A673 (cell line): ENCODE measurements around the gene INAFM1.

Experiments used
- CTCF ChIP-seq: fragments of 300-800, 200-600 bp; sonication (generic); conservative IDR thresholded peaks from 2 replicates; pipeline ENCODE4 v1.5.1; 2017; ENCODE audit warnings: low read depth, mild to moderate bottlenecking, antibody characterized with exemption, low read length, moderate library complexity, mixed read lengths
- EZH2 ChIP-seq: fragments of 200-600 bp; sonication (generic); IDR thresholded peaks from 2 replicates; pipeline ENCODE4 v1.6.1; 2017; ENCODE audit warnings: borderline replicate concordance, low read depth, mild to moderate bottlenecking, mixed read lengths, antibody characterized with exemption, low read length; ENCODE audit not compliant: poor library complexity, severe bottlenecking

- TF ChIP-seq CTCF (no peak), EZH2 (no peak)
Measured at GRCh38 chr19:47268028-47268427, 6.7 kb upstream of the INAFM1 start.
